ENCODE data around the gene FFAR1. TPM values are rescaled to one million over a fixed set of nuclear protein-coding genes. Genes with fewer than 3 reads are reported as not detected.

The FFAR1 gene
- total and polyA plus RNA-seq, 2 experiments from 2014 or later = not detected

DNA sequence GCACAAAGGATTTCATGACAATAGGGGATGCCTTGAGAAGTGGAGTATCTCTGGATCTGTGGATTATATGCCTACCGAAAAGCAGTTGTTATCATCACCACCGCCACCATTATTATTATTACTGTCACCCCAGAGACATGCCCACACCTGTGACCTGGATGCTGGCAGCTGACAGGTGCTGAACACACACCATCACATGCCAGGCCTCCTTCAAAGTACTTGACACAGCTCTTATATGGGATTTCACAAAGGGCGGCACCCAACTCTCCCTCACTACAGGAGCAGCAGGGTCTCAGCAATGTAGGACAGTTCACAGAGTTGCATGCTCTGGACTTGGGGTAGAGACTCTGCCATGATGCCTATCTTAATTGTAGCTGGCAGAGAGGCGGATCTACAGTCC lies 17.6 kb downstream of the FFAR1 start:
- no peaks in the 10 kb centered on the region for H3K27me3 Mint-ChIP-seq (ENCODE audit: insufficient read depth, low read depth, poor library complexity)
- H3K4me1 Mint-ChIP-seq = no peaks in the 10 kb centered on the region
- Histone ChIP-seq H3F3A (replicated peaks; ENCODE audit: low read depth) (no peaks in the 10 kb centered on the region), H3K27ac (ENCODE audit: low read depth) (no peak overlapping the region), H2AFZ (no peak overlapping the region), H3K36me3 (ENCODE audit: insufficient read depth) (no peaks in the 10 kb centered on the region), H3K9me2 (ENCODE audit: insufficient read depth) (no peaks in the 10 kb centered on the region), H4K20me1 (replicated peaks; ENCODE audit: insufficient read depth) (no peaks in the 10 kb centered on the region), H3K4me2 (no peak overlapping the region), H3K4me3 (no peak overlapping the region), H3K27me3 (ENCODE audit: insufficient read depth) (no peaks in the 10 kb centered on the region), H3K4me1 (ENCODE audit: insufficient read depth) (no peaks in the 10 kb centered on the region), H3K79me2 (replicated peaks; ENCODE audit: insufficient read depth) (no peaks in the 10 kb centered on the region)
- H3K4me3 Mint-ChIP-seq = no peak overlapping the region
- no peak for ATAC-seq
- no peak for DNase-seq (ENCODE audit: low spot score)
- H3K27ac Mint-ChIP-seq = no peak overlapping the region
- no peak for TF ChIP-seq EZH2 (IDR thresholded peaks at IDR 0.05; ENCODE audit: low read depth, unreplicated experiment)
- no peak for TF ChIP-seq REST (IDR thresholded peaks at IDR 0.05; ENCODE audit: unreplicated experiment)
- no peaks in the 10 kb centered on the region for H3K36me3 Mint-ChIP-seq (ENCODE audit: low read depth)
- no peaks in the 10 kb centered on the region; the same call in 2 of the 3 replicates for H3K9me3 Mint-ChIP-seq

- H3K9me3 Mint-ChIP-seq = no peaks in the 10 kb centered on the region; the same call in 2 of the 3 replicates
- Histone ChIP-seq H3K27ac (ENCODE audit: low read depth) (no peak overlapping the region), H3K4me1 (ENCODE audit: insufficient read depth) (no peaks in the 10 kb centered on the region), H3F3A (replicated peaks; ENCODE audit: low read depth) (no peaks in the 10 kb centered on the region), H3K79me2 (replicated peaks; ENCODE audit: insufficient read depth) (no peaks in the 10 kb centered on the region), H3K27me3 (ENCODE audit: insufficient read depth) (no peaks in the 10 kb centered on the region), H3K4me2 (no peak overlapping the region), H2AFZ (no peak overlapping the region), H3K36me3 (ENCODE audit: insufficient read depth) (no peaks in the 10 kb centered on the region), H3K9me2 (ENCODE audit: insufficient read depth) (no peaks in the 10 kb centered on the region), H4K20me1 (replicated peaks; ENCODE audit: insufficient read depth) (no peaks in the 10 kb centered on the region), H3K4me3 (no peak overlapping the region)
- no peaks in the 10 kb centered on the region for H3K4me1 Mint-ChIP-seq
- ATAC-seq = no peak
- H3K4me3 Mint-ChIP-seq = no peak overlapping the region
- H3K36me3 Mint-ChIP-seq (ENCODE audit: low read depth) = no peaks in the 10 kb centered on the region
- no peak for DNase-seq (ENCODE audit: low spot score)
- H3K27ac Mint-ChIP-seq = no peak overlapping the region
- no peaks in the 10 kb centered on the region for H3K27me3 Mint-ChIP-seq (ENCODE audit: insufficient read depth, low read depth, poor library complexity)
- no peak for TF ChIP-seq ZNF331 (CRISPR knock-in tag; IDR thresholded peaks at IDR 0.05; ENCODE audit: low read depth)
- no peak for TF ChIP-seq EZH2phosphoT487 (IDR thresholded peaks at IDR 0.05; ENCODE audit: unreplicated experiment)
- no peak for TF ChIP-seq STAT1 (IDR thresholded peaks at IDR 0.05; ENCODE audit: unreplicated experiment)
- TF ChIP-seq REST (IDR thresholded peaks at IDR 0.05; ENCODE audit: unreplicated experiment) = no peak
- no peak for TF ChIP-seq NANOG (IDR thresholded peaks at IDR 0.05; ENCODE audit: borderline replicate concordance)
- no peak for TF ChIP-seq ZNF462 (CRISPR knock-in tag; IDR thresholded peaks at IDR 0.05)
These were observed 20.7 kb downstream of the FFAR1 start for GRCh38 chr19:35368378-35368777.
